Peyer's patch (tissue), 4 donors: Measurements from ENCODE around the gene OVOL3. TPM values are rescaled to one million over a fixed set of nuclear protein-coding genes. Genes with fewer than 3 reads are reported as not detected.

Source experiments
- DNase-seq, 3 donors: peaks; one replicate each; pipeline ENCODE4 v3.0.0-alpha.2; 2017 to 2019
- H3K27ac ChIP-seq, 4 donors: fragments of 200-600 bp; sonication (generic); one replicate each; pipeline ENCODE4 v1.5.1; 2016 to 2019
- H3K27me3 ChIP-seq, 2 donors: fragments of 200-600 bp; sonication (generic); one replicate each; pipeline ENCODE4 v1.5.1; 2019
- H3K36me3 ChIP-seq, 3 donors: fragments of 200-600 bp; sonication (generic); one replicate each; pipeline ENCODE4 v1.5.1; 2016 to 2019
- H3K4me1 ChIP-seq, 4 donors: fragments of 200-600 bp; sonication (generic); one replicate each; pipeline ENCODE4 v1.5.1; 2016 to 2019
- H3K4me3 ChIP-seq, 4 donors: fragments of 200-600 bp; sonication (generic); 1 replicate in 3 of 4; 2 replicates in 1 of 4; pipeline ENCODE4 v1.5.1; 2016 to 2019; ENCODE audit warnings: mild to moderate bottlenecking in 1 of 4
- H3K9me3 ChIP-seq, 4 donors: fragments of 200-600 bp; sonication (generic); one replicate each; pipeline ENCODE4 v1.5.1; 2016 to 2019; ENCODE audit warnings: mild to moderate bottlenecking in 1 of 4
- POLR2A ChIP-seq, 2 donors: fragments of 450-650 bp; IDR thresholded peaks; one replicate each; pipeline ENCODE4 v1.5.1; 2017; ENCODE audit warnings: antibody characterized with exemption in 2 of 2, mild to moderate bottlenecking in 2 of 2, moderate library complexity in 2 of 2
- total RNA-seq, 4 donors: library from RNA; depleted of rRNA; stranded (reverse); fragments of >200 nt; gene quantifications; one replicate each; pipeline ENCODE4 v1.1.0, GENCODE V29; 2016
- TF ChIP-seq, protein P1 (sequence below), 6 experiments: fragments of 450-650 bp in 4 of 6; fragments of 200-600 bp in 2 of 6; sonication (generic) in 1 of 6; IDR thresholded peaks; one replicate each; pipeline ENCODE4 v1.5.1; 2017 to 2019; ENCODE audit warnings: antibody characterized with exemption in 6 of 6, mild to moderate bottlenecking in 3 of 6, moderate library complexity in 1 of 6

OVOL3 gene
- total RNA-seq, 4 donors from 2014 or later = not detected

DNA sequence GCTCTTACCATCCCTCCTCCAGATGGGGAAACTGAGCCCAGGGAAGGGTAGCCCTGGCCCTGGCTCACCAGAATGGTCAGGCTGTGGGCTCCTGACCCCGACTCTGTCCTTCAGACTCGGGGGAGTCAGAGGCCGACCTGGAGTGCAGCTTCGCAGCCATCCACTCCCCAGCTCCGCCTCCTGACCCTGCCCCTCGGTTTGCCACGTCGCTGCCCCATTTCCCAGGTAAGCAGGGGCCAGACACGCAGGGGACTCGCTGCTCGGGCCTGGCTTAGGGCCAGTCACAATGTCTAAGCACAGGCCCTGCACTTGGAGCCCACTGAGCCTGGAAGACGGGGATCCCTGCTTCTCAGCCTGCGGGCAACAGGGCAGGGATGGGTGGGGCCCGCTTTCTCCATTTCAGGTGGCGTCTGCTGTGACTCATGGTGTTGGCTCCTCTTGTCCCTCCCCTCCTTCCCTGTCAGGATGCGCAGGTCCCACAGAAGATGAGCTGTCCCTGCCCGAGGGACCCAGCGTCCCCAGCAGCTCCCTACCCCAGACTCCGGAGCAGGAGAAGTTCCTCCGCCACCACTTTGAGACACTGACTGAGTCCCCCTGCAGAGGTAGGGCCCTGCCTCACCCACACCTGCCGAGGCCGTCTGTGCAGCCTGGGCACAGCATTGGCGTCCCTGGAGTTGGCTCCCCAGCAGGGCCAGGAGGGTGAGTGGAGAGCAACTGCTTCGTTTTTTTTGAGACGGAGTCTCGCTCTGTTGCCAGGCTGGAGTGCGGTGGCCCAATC lies 9.2 kb upstream of the OVOL3 start:
- no peak for DNase-seq
- Histone ChIP-seq H3K9me3 (no peaks in the 10 kb centered on the region), H3K4me1 (no peaks in the 10 kb centered on the region), H3K27ac (no peak overlapping the region), H3K4me3 (no peak overlapping the region), H3K27me3 (no peaks in the 10 kb centered on the region), H3K36me3 (peaks cover 0 to 3% (median 0%) of the 10 kb centered on the region in 3 donors)
- no peak for TF ChIP-seq POLR2A (IDR thresholded peaks at IDR 0.05)
- TF ChIP-seq, protein P1, sequence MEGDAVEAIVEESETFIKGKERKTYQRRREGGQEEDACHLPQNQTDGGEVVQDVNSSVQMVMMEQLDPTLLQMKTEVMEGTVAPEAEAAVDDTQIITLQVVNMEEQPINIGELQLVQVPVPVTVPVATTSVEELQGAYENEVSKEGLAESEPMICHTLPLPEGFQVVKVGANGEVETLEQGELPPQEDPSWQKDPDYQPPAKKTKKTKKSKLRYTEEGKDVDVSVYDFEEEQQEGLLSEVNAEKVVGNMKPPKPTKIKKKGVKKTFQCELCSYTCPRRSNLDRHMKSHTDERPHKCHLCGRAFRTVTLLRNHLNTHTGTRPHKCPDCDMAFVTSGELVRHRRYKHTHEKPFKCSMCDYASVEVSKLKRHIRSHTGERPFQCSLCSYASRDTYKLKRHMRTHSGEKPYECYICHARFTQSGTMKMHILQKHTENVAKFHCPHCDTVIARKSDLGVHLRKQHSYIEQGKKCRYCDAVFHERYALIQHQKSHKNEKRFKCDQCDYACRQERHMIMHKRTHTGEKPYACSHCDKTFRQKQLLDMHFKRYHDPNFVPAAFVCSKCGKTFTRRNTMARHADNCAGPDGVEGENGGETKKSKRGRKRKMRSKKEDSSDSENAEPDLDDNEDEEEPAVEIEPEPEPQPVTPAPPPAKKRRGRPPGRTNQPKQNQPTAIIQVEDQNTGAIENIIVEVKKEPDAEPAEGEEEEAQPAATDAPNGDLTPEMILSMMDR (IDR thresholded peaks at IDR 0.05) = no peak

DNA sequence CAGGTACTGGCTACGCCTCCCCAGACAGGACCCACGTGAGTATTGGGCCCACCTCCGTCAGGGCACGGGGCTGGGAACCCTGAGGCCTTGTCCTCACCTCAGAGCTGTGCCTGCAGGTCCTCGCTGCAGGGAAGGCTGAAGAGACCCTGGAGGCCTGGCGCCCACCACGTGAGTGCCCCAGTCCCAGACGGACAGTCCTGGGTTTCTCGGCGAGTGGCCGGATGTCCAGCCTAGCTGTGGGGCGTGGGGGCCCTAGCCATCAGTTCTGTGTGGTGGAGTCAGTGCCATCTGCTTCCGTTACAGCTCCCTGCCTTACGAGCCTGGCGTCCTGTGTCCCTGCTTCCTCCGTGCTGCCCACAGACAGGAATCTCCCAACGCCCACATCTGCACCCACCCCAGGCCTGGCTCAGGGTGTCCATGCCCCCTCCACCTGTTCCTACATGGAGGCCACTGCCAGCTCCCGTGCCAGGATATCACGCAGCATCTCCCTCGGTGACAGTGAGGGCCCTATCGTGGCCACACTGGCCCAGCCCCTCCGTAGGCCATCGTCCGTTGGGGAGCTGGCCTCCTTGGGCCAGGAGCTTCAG lies 7.8 kb upstream of the OVOL3 start:
- no peaks in the 10 kb centered on the region for H3K27me3 ChIP-seq
- H3K4me3 ChIP-seq = no peak overlapping the region
- TF ChIP-seq, protein P1 (IDR thresholded peaks at IDR 0.05) = no peak
- no peak for TF ChIP-seq POLR2A (IDR thresholded peaks at IDR 0.05)
- peak in 1 of 3 donors; percentile 44 for DNase-seq
- H3K4me1 ChIP-seq = no peaks in the 10 kb centered on the region
- peaks cover 0 to 3% (median 0%) of the 10 kb centered on the region in 3 donors for H3K36me3 ChIP-seq
- no peak overlapping the region for H3K27ac ChIP-seq
- H3K9me3 ChIP-seq = no peaks in the 10 kb centered on the region

DNA sequence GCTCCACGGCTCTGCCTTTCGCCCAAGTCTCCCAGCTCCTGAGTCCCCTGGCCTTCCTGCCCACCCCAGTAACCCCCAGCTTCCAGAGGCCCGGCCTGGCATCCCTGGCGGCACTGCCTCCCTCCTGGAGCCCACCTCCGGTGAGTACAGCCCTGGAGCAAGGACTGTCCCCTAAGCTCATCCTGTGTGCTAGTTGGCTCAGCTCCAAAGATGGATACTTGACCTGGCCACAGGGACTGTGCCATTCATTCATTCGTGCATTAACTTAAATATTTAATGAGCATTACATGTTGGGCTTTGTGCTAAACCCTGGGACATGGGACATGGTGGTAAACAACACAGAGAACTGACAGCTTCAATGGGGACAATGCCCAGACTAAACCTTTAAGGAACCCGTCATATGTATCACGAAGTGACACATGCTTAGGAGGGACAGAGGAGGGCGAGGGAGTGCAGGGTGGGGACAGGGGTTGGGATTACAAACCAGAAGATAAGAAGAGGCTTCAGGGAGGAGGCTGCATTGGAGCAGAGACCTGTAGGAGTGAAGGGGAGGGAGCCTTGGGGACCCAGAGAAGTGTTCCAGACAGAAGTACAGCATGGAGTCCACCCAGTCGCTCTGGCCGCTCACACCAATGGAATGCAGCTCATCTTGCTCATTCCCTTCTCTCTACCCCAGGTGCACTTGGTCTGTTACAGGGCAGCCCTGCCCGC lies 6.9 kb upstream of the OVOL3 start:
- Histone ChIP-seq H3K27ac (no peak overlapping the region), H3K9me3 (no peaks in the 10 kb centered on the region), H3K4me1 (no peaks in the 10 kb centered on the region), H3K36me3 (peaks cover 0 to 3% (median 0%) of the 10 kb centered on the region in 3 donors), H3K4me3 (no peak overlapping the region), H3K27me3 (no peaks in the 10 kb centered on the region)
- no peak for DNase-seq
- TF ChIP-seq, protein P1 (IDR thresholded peaks at IDR 0.05) = no peak
- TF ChIP-seq POLR2A (IDR thresholded peaks at IDR 0.05) = no peak

DNA sequence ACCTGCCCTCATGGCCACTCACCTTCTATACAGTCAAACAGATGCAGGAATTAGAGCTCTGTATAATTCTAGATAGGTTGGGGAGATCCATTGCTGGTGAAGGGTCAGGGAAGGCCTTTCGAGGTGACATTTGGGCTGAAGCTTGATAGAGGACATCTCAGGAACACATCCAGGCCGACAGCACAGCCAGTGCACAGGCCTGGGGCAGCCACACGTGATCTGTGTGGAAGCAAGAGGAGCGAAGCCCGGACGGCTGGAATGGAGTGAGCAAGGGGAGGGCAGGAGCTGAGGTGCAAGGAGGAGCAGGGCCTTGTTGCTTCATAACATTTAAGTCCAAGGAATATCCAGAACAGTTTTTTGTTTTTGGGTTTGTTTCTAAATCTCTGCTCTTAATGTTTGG lies 4.5 kb upstream of the OVOL3 start:
- Histone ChIP-seq H3K27me3 (no peaks in the 10 kb centered on the region), H3K9me3 (no peaks in the 10 kb centered on the region), H3K36me3 (peaks cover 0 to 3% (median 0%) of the 10 kb centered on the region in 3 donors), H3K27ac (no peak overlapping the region), H3K4me1 (no peaks in the 10 kb centered on the region), H3K4me3 (no peak overlapping the region)
- no peak for DNase-seq
- no peak for TF ChIP-seq POLR2A (IDR thresholded peaks at IDR 0.05)
- TF ChIP-seq, protein P1 (IDR thresholded peaks at IDR 0.05) = no peak

DNA sequence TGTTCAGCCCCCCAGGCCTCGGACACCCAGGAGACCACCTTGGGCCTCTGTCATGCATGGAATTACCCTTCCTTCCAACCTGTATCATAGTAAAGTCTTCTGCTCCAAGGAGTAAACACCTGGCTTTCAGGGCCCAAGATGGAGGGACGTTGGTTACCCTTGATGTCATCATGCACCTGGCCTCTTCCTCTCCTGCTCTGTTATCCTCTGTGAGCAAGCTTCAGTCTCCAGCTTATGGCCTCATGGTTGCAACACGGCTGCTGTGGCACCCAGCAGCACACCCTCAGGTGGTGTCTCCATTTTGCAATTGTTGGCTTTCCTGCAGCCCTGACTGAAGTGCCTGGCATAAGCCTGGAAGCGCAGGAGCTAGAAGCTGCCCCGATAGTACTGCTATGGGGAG lies 4.0 kb upstream of the OVOL3 start:
- DNase-seq = no peak
- Histone ChIP-seq H3K4me3 (no peak overlapping the region), H3K27ac (no peak overlapping the region), H3K9me3 (no peaks in the 10 kb centered on the region), H3K36me3 (peaks cover 0 to 3% (median 0%) of the 10 kb centered on the region in 3 donors), H3K4me1 (no peaks in the 10 kb centered on the region), H3K27me3 (no peaks in the 10 kb centered on the region)
- TF ChIP-seq, protein P1 (IDR thresholded peaks at IDR 0.05) = no peak
- no peak for TF ChIP-seq POLR2A (IDR thresholded peaks at IDR 0.05)
